CD4-positive, alpha-beta T cell treated with Interleukin-1 beta for 1 hour (primary cell): ENCODE data around the gene SLC12A7.

Experiments
- DNase-seq, 2 donors: peaks; one replicate each; pipeline ENCODE4 v3.0.0-alpha.2; 2020 to 2022

Gene SLC12A7

GRCh38 chr5:1124205-1125029, 12.6 kb upstream of the SLC12A7 start:
- no peak for DNase-seq

GRCh38 chr5:1123418-1124147, 11.7 kb upstream of the SLC12A7 start:
- no peak for DNase-seq

GRCh38 chr5:1122511-1123294, 10.8 kb upstream of the SLC12A7 start:
- DNase-seq, result no peak

GRCh38 chr5:1121891-1122290, 10.0 kb upstream of the SLC12A7 start:
- DNase-seq, result no peak

GRCh38 chr5:1121044-1121443, 9.2 kb upstream of the SLC12A7 start:
- no peak for DNase-seq

GRCh38 chr5:1120236-1120999, 8.6 kb upstream of the SLC12A7 start:
- DNase-seq, result no peak

- no peak for DNase-seq
Measured at GRCh38 chr5:1119312-1119831, 7.5 kb upstream of the SLC12A7 start.

GRCh38 chr5:1118738-1119137, 6.9 kb upstream of the SLC12A7 start:
- no peak for DNase-seq

GRCh38 chr5:1118231-1118698, 6.4 kb upstream of the SLC12A7 start:
- no peak for DNase-seq

GRCh38 chr5:1116977-1117376, 5.1 kb upstream of the SLC12A7 start:
- no peak for DNase-seq

- no peak for DNase-seq
Measured at GRCh38 chr5:1116109-1116740, 4.4 kb upstream of the SLC12A7 start.

- DNase-seq, result no peak
Measured at GRCh38 chr5:1115123-1115815, 3.4 kb upstream of the SLC12A7 start.

- DNase-seq, result no peak
Measured at GRCh38 chr5:1113805-1114586, 2.1 kb upstream of the SLC12A7 start.

GRCh38 chr5:1113332-1113690, 1.4 kb upstream of the SLC12A7 start:
- no peak for DNase-seq

- DNase-seq, result no peak
Measured at GRCh38 chr5:1112596-1113331, 901 bp upstream of the SLC12A7 start.

GRCh38 chr5:1111241-1111726, 579 bp downstream of the SLC12A7 start:
- no peak for DNase-seq

GRCh38 chr5:1110307-1111240, 1.3 kb downstream of the SLC12A7 start:
- DNase-seq, result no peak
